ENCODE data around the gene MTCH1. TPM values are rescaled to one million over a fixed set of nuclear protein-coding genes. Genes with fewer than 3 reads are reported as not detected.

MTCH1 gene
- total and polyA plus RNA-seq, 9 of the 15 experiments (the other 6 are each of a cell fraction or from before 2014, with no cell fraction given), result 7.9 to 161 (median 118) TPM

GRCh38 chr6:36954262-36954931, 31.6 kb downstream of the MTCH1 start, which contains the start of gene PI16 (continued):
- TF ChIP-seq ZC3H11A (IDR thresholded peaks at IDR 0.05; ENCODE audit: low read depth, low read length), result no peak
- TF ChIP-seq YBX1 (IDR thresholded peaks at IDR 0.05), result no peak
- TF ChIP-seq PHTF2 (CRISPR knock-in tag; IDR thresholded peaks at IDR 0.05), result 0 out of 2 replicates have a peak, but pooled peaks have one; percentile 35
- no peak for TF ChIP-seq POLR3A (IDR thresholded peaks at IDR 0.05; ENCODE audit: borderline replicate concordance, extremely low read depth, insufficient read depth, insufficient read length)
- peak; percentile 85 for TF ChIP-seq NFIC (IDR thresholded peaks at IDR 0.05)
- no peak for TF ChIP-seq ZNF280A (IDR thresholded peaks at IDR 0.05; ENCODE audit: low read depth, partially characterized antibody)
- no peak for TF ChIP-seq NCOA6 (IDR thresholded peaks at IDR 0.05)
- no peak for TF ChIP-seq ZNF224 (CRISPR knock-in tag; IDR thresholded peaks at IDR 0.05)
- no peak for TF ChIP-seq ZNF785 (CRISPR knock-in tag; IDR thresholded peaks at IDR 0.05)
- TF ChIP-seq CREB1 (IDR thresholded peaks at IDR 0.05), result no peak; the same call in 1 of the 2 replicates
- TF ChIP-seq CREB1 (CRISPR knock-in tag; IDR thresholded peaks at IDR 0.05), result no peak
- peak; percentile 48 for TF ChIP-seq NEUROD1 (IDR thresholded peaks at IDR 0.05; ENCODE audit: borderline replicate concordance, low read depth, low read length, partially characterized antibody)
- no peak for TF ChIP-seq GABPB2 (CRISPR knock-in tag; conservative IDR thresholded peaks at IDR 0.05)
- no peak for TF ChIP-seq CREBBP (IDR thresholded peaks at IDR 0.05; ENCODE audit: low read depth, low read length)
- TF ChIP-seq ZNF609 (CRISPR knock-in tag; IDR thresholded peaks at IDR 0.05; ENCODE audit: borderline replicate concordance), result peak; percentile 96; the same call in 1 of the 2 replicates
- TF ChIP-seq VEZF1 (CRISPR knock-in tag; IDR thresholded peaks at IDR 0.05), result peak; percentile 82
- no peak for TF ChIP-seq NCOA4 (IDR thresholded peaks at IDR 0.05; ENCODE audit: partially characterized antibody)
- no peak for TF ChIP-seq SMAD1 (IDR thresholded peaks at IDR 0.05; ENCODE audit: low read depth, low read length, partially characterized antibody)
- TF ChIP-seq TGIF2 (CRISPR knock-in tag; IDR thresholded peaks at IDR 0.05), result no peak
- TF ChIP-seq TFE3 (CRISPR knock-in tag; IDR thresholded peaks at IDR 0.05), result no peak
